SU-DHL-6 (cell line): ENCODE measurements around the gene TMPO.
"Not testable (repeated sequence)": the region's sequence is repeated elsewhere in the genome, so short reads cannot be mapped to it uniquely, and the experiment has no call there.

Experiments used
- H2AFZ ChIP-seq: fragments of 200-600 bp; sonication (generic); 2 replicates; pipeline ENCODE4 v1.6.1; 2014; ENCODE audit warnings: low read depth, mild to moderate bottlenecking, moderate library complexity, mixed read lengths, antibody characterized with exemption, low read length; ENCODE audit not compliant: severe bottlenecking
- H3F3A ChIP-seq: fragments of 200-600 bp; shearing (Covaris generic); 2 replicates; pipeline ENCODE4 v1.6.0; 2016; ENCODE audit warnings: antibody characterized with exemption, mild to moderate bottlenecking; ENCODE audit not compliant: insufficient read depth
- H3K27ac ChIP-seq: fragments of 200-600 bp; sonication (generic); 2 replicates; pipeline ENCODE4 v1.5.1; 2016; ENCODE audit warnings: low read depth, mild to moderate bottlenecking, low read length, moderate library complexity, mixed read lengths
- H3K27me3 ChIP-seq: fragments of 200-600 bp; sonication (generic), shearing (Covaris generic); 2 replicates; pipeline ENCODE4 v1.6.0; 2014; ENCODE audit warnings: mild to moderate bottlenecking, low read length
- H3K36me3 ChIP-seq: fragments of 200-600 bp; sonication (generic); 2 replicates; pipeline ENCODE4 v1.6.1; 2014; ENCODE audit warnings: mild to moderate bottlenecking, low read length, mixed read lengths
- H3K4me2 ChIP-seq: fragments of 300-600, 200-600 bp; shearing (Covaris generic), sonication (generic); 2 replicates; pipeline ENCODE4 v1.6.0; 2014; ENCODE audit warnings: low read length, low read depth, mild to moderate bottlenecking; ENCODE audit not compliant: poor library complexity, severe bottlenecking
- H3K4me3 ChIP-seq: fragments of 200-600 bp; sonication (generic); 2 replicates; pipeline ENCODE4 v1.5.1; 2014; ENCODE audit warnings: antibody characterized with exemption, low read length, mild to moderate bottlenecking, mixed read lengths; ENCODE audit not compliant: insufficient read depth, poor library complexity, severe bottlenecking
- H3K79me2 ChIP-seq: fragments of 200-600 bp; sonication (generic); 2 replicates; pipeline ENCODE4 v1.6.1; 2014; ENCODE audit warnings: mild to moderate bottlenecking, low read length, moderate library complexity; ENCODE audit not compliant: insufficient read depth
- H3K9ac ChIP-seq: fragments of 200-600 bp; sonication (generic); 2 replicates; pipeline ENCODE4 v1.7.0; 2014; ENCODE audit warnings: mild to moderate bottlenecking, low read length
- H3K9me2 ChIP-seq: fragments of 200-600 bp; sonication (generic); replicated peaks from 2 replicates; pipeline ENCODE4 v1.6.1; 2014; ENCODE audit warnings: low read length; ENCODE audit not compliant: insufficient read depth
- H3K9me3 ChIP-seq: fragments of 200-600 bp; sonication (generic); 2 replicates; pipeline ENCODE4 v1.6.1; 2014; ENCODE audit warnings: low read length, mixed read lengths; ENCODE audit not compliant: insufficient read depth
- H4K20me1 ChIP-seq: fragments of 200-600 bp; sonication (generic); 2 replicates; pipeline ENCODE4 v1.6.1; 2014; ENCODE audit warnings: low read depth, mild to moderate bottlenecking, antibody characterized with exemption, low read length, moderate library complexity, mixed read lengths
- EZH2phosphoT487 ChIP-seq: fragments of 200-600 bp; sonication (generic), shearing (Covaris generic); conservative IDR thresholded peaks from 2 replicates; pipeline ENCODE4 v1.6.1; 2018; ENCODE audit warnings: mild to moderate bottlenecking, antibody characterized with exemption, low read length, moderate library complexity, mixed read lengths
- TF ChIP-seq, protein P1 (sequence below): fragments of 200-600 bp; sonication (generic); IDR thresholded peaks from one replicate; pipeline ENCODE4 v1.5.1; 2017; ENCODE audit warnings: antibody characterized with exemption, mild to moderate bottlenecking, low read length, moderate library complexity; ENCODE audit not compliant: insufficient read depth, poor library complexity, severe bottlenecking

The TMPO gene

DNA sequence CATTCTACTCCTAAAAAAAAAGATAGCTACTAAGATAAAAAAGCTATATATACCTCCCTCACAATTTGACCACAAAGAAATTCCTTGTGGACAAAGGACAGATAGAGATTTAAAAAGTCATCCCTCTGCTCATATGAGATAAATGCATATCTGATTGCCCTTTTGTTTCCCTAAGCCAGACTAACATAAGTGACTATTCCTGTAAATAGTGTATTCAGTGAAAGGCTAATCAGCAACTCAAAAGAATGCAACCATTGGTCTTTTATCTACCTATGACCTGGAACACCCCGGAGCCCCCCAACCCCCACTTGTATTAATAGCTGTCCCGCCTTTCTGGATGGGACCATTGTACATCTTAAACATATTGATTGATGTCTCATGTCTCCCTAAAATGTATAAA lies 6.3 kb upstream of the TMPO start:
- no peak overlapping the region for H3K9ac ChIP-seq

DNA sequence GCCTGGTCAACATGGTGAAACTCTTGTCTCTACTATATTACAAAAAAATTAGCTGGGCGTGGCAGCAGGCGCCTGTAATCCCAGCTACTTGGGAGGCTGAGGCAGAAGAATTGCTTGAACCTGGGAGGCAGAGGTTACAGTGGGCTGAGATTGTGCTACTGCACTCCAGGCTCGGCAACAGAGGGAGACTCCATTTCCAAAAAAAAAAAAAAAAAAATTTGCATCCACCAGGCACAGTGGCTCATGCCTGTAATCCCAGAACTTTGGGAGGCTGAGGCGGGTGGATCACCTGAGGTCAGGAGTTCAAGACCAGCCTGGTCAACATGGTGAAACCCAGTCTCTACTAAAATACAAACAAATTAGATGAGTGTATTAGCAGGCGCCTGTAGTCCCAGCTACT lies 3.6 kb upstream of the TMPO start:
- H3K9me3 ChIP-seq, H3K27ac ChIP-seq, H3F3A ChIP-seq, H3K4me3 ChIP-seq, H3K27me3 ChIP-seq, H3K9me2 ChIP-seq, H3K36me3 ChIP-seq, H3K4me2 ChIP-seq, H4K20me1 ChIP-seq, H2AFZ ChIP-seq, H3K9ac ChIP-seq: not testable (repeated sequence)
- peaks cover 24% of the 10 kb centered on the region for H3K79me2 ChIP-seq

More for the DNA sequence above, 6.3 kb upstream of the TMPO start:
- Histone ChIP-seq H3K27me3 (no peaks in the 10 kb centered on the region), H3K4me3 (no peak overlapping the region), H3K79me2 (no peaks in the 10 kb centered on the region), H2AFZ (no peak overlapping the region), H3K4me2 (no peak overlapping the region), H3K36me3 (peaks cover 5% of the 10 kb centered on the region; the same call in 1 of the 2 replicates), H3K27ac (no peak overlapping the region), H3F3A (0 out of 2 replicates have a peak, but pooled peaks cover 8% of the 10 kb centered on the region), H3K9me3 (no peaks in the 10 kb centered on the region), H3K9me2 (no peaks in the 10 kb centered on the region), H4K20me1 (no peaks in the 10 kb centered on the region)
- TF ChIP-seq EZH2phosphoT487: no peak
- TF ChIP-seq, protein P1, sequence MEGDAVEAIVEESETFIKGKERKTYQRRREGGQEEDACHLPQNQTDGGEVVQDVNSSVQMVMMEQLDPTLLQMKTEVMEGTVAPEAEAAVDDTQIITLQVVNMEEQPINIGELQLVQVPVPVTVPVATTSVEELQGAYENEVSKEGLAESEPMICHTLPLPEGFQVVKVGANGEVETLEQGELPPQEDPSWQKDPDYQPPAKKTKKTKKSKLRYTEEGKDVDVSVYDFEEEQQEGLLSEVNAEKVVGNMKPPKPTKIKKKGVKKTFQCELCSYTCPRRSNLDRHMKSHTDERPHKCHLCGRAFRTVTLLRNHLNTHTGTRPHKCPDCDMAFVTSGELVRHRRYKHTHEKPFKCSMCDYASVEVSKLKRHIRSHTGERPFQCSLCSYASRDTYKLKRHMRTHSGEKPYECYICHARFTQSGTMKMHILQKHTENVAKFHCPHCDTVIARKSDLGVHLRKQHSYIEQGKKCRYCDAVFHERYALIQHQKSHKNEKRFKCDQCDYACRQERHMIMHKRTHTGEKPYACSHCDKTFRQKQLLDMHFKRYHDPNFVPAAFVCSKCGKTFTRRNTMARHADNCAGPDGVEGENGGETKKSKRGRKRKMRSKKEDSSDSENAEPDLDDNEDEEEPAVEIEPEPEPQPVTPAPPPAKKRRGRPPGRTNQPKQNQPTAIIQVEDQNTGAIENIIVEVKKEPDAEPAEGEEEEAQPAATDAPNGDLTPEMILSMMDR: no peak

DNA sequence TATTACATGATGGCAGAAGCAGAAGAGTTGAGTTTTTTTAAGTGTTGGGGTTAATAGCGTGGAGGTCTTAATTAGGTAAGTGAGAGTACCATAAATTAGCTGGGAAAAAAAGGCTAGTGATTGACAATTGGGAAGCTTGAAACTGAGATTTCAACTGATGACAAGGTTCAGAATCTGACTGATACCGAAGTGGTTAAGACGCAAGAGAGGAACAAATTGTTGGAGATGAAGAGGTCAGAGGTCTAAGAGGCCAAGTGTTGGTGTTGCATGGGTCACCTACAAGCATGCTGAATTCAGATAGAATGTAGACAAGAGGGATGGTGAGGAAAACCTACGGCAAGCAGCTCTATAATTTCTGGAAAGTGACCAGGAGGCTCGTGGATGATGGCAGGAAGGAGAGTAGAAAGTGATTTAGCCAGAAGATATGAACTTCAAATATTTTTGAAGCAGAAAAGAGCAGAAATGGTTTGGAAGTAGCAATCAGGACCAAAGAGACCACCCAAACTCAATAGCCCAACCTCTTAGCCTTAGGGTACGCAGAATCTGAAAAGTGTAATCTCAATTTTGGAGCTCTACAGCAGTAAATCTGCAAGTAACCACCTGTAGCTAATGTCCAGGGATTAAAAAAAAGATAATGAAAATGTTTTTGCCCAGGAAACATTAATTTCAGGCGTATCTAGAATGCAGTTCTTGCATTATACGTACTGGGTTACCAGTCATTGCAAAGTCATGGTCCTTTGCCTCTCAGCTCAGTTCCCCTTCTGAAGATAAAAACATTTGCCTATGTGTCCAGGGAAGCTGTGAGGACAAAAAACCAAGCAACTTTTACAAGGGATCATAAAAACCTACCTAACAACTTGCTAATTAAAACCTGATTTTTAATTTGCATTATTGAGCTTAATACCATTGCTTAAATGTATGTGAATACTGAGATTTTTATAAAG lies 1.7 kb upstream of the TMPO start:
- Histone ChIP-seq H3K36me3 (peaks cover 18% of the 10 kb centered on the region), H3K4me2 (peak overlapping the region; percentile 91), H3F3A (peaks cover 19% of the 10 kb centered on the region; the same call in 1 of the 2 replicates), H4K20me1 (no peaks in the 10 kb centered on the region), H3K9me2 (no peaks in the 10 kb centered on the region), H3K9me3 (no peaks in the 10 kb centered on the region), H3K79me2 (peaks cover 42% of the 10 kb centered on the region), H3K4me3 (peak overlapping the region; percentile 92), H3K27ac (no peak overlapping the region), H2AFZ (no peak overlapping the region), H3K9ac (peak overlapping the region; percentile 100), H3K27me3 (no peaks in the 10 kb centered on the region)
- TF ChIP-seq EZH2phosphoT487: no peak
- TF ChIP-seq, protein P1: no peak

DNA sequence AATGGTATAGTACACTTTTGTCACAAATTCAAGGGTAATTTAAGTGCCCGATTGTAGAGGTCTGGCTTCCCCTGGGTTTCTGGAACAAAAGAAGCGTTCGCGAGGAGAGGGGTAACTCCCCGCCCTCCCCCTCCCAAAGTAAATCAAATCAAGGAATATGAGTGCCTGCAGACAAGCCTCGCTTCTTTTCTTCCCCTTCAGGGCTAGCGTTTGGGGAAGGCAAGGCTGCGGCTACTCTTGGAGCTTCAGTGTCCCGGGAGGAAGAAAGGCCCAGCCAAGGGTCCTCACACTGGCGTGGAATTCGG lies 456 bp upstream of the TMPO start:
- H3K79me2 ChIP-seq: peaks cover 55% of the 10 kb centered on the region
- H2AFZ ChIP-seq: peak overlapping the region; percentile 55
- H3K36me3 ChIP-seq: peaks cover 18% of the 10 kb centered on the region
- H3K27ac ChIP-seq: peak overlapping the region; percentile 98
- H3K4me2 ChIP-seq: peak overlapping the region; percentile 91
- no peaks in the 10 kb centered on the region for H3K9me2 ChIP-seq
- H3K9ac ChIP-seq: peak overlapping the region; percentile 100
- no peaks in the 10 kb centered on the region for H3K9me3 ChIP-seq
- no peaks in the 10 kb centered on the region for H3K27me3 ChIP-seq
- peak overlapping the region; percentile 92 for H3K4me3 ChIP-seq
- TF ChIP-seq, protein P1: no peak
- TF ChIP-seq EZH2phosphoT487: no peak
- peaks cover 24% of the 10 kb centered on the region; the same call in 1 of the 2 replicates for H3F3A ChIP-seq
- H4K20me1 ChIP-seq: peaks cover 6% of the 10 kb centered on the region; the same call in 1 of the 2 replicates
